GM06990 (cell line): ENCODE data around the gene CCDC28B.

Source experiments
- DNase-seq: peaks from one replicate; pipeline ENCODE4 v3.0.0-alpha.2; 2011; ENCODE audit not compliant: insufficient read length; ENCODE audit errors: extremely low read depth
- H3K27me3 ChIP-seq: replicated peaks from 2 replicates; pipeline ENCODE4 v1.6.0; 2011; ENCODE audit warnings: low read length; ENCODE audit not compliant: control insufficient read depth, insufficient read depth
- H3K36me3 ChIP-seq: 2 replicates; pipeline ENCODE4 v1.5.1; 2011; ENCODE audit warnings: low read length; ENCODE audit not compliant: control insufficient read depth, insufficient read depth
- H3K4me3 ChIP-seq: replicated peaks from 2 replicates; pipeline ENCODE4 v1.5.1; 2011; ENCODE audit warnings: low read depth, mild to moderate bottlenecking, control low read depth, low read length
- TF ChIP-seq, protein P1 (sequence below): IDR thresholded peaks from 2 replicates; pipeline ENCODE4 v1.5.1; 2011; ENCODE audit warnings: low read length, control low read depth, mild to moderate bottlenecking, inconsistent platforms; ENCODE audit not compliant: insufficient read depth, poor library complexity, severe bottlenecking

Gene CCDC28B

DNA sequence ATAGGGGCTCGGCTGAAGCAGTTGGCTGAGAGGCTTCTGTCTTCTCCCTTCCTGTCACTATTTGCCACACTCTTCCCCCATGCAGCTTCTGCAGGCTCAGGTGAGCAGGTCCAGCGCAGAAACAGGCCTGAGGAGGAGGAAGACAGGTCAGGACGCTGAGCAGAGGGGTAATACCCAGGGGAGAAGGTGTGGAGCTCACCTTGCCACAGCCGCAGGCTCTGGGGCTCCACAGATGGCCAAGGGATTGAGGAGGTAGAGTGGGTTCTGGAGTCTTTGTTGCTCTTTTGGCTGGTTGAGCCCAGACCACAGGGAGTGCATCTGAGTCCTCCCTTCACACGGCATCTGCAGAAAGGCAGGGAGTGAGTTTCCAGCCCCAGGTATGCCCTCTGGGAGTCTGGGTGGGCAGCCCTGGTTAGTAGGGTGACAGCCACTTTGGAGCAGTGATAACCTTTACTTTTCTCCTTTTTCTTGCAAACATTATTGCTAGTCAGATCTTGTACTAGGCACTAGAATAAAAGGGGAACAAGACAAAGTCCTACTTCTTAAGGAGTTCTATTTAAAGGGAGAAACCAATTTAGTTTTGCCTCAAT is 31.5 kb downstream of the CCDC28B start:
- peaks cover 19% of the 10 kb centered on the region for H3K36me3 ChIP-seq
- TF ChIP-seq, protein P1, sequence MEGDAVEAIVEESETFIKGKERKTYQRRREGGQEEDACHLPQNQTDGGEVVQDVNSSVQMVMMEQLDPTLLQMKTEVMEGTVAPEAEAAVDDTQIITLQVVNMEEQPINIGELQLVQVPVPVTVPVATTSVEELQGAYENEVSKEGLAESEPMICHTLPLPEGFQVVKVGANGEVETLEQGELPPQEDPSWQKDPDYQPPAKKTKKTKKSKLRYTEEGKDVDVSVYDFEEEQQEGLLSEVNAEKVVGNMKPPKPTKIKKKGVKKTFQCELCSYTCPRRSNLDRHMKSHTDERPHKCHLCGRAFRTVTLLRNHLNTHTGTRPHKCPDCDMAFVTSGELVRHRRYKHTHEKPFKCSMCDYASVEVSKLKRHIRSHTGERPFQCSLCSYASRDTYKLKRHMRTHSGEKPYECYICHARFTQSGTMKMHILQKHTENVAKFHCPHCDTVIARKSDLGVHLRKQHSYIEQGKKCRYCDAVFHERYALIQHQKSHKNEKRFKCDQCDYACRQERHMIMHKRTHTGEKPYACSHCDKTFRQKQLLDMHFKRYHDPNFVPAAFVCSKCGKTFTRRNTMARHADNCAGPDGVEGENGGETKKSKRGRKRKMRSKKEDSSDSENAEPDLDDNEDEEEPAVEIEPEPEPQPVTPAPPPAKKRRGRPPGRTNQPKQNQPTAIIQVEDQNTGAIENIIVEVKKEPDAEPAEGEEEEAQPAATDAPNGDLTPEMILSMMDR, result no peak

DNA sequence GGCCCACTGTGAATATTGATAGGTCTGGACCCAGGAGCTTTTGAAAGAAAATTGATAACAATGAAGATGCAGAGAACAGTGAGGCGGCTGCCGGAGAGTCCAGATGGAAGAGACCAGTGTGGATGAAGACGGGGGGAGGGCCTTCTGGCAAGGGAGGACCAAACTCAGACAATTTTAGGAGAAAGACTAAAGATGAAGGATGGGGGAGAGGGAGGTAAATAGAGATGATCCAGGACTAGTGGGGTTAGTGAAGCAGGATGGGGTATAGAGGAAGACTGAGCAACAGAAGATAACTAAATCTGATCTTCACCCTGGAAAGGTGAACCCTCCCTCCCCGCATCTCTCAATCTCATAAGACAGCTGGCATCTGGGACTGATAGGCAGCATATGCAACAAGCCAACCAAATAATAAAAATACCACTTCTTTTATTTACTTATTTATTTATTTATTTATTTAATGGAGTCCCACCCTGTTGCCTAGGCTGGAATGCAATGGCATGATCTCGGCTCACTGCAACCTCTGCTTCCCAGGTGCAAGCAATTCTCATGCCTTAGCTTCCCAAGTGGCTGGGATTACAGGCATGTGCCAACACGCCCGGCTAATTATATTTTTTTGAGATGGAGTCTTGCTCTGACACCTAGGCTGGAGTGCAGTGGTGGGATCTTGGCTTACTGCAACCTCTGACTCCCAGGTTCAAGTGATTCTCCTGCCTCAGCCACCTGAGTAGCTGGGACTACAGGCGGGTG is 32.3 kb downstream of the CCDC28B start:
- no peak for DNase-seq
- H3K27me3 ChIP-seq, result no peaks in the 10 kb centered on the region
- TF ChIP-seq, protein P1, result no peak
- no peak overlapping the region for H3K4me3 ChIP-seq
- peaks cover 19% of the 10 kb centered on the region for H3K36me3 ChIP-seq

More for the DNA sequence above, 31.5 kb downstream of the CCDC28B start:
- Histone ChIP-seq H3K27me3 (no peaks in the 10 kb centered on the region), H3K4me3 (no peak overlapping the region)
- no peak for DNase-seq

DNA sequence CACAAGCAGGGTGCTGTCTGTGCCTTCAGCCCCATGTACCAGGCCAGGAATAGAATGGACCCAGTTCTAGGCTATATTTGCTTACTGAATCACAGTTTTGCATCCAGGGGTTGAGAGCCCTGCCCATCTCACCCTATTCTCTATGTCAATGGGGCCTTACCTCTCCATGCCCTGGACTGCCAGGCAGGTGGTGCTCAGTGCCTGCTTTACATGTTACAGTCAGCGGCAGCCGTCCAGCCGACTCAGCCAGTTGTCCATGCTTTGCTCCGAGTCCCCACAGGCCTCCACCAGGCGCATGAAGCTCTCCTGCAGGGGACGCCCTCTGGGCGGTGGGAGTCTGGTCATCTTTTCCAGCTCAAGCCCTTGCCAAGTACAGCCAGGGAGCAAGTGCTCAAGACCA is 34.4 kb downstream of the CCDC28B start:
- Histone ChIP-seq H3K27me3 (no peaks in the 10 kb centered on the region), H3K36me3 (peaks cover 8% of the 10 kb centered on the region), H3K4me3 (no peak overlapping the region)
- no peak for DNase-seq
- TF ChIP-seq, protein P1, result no peak

DNA sequence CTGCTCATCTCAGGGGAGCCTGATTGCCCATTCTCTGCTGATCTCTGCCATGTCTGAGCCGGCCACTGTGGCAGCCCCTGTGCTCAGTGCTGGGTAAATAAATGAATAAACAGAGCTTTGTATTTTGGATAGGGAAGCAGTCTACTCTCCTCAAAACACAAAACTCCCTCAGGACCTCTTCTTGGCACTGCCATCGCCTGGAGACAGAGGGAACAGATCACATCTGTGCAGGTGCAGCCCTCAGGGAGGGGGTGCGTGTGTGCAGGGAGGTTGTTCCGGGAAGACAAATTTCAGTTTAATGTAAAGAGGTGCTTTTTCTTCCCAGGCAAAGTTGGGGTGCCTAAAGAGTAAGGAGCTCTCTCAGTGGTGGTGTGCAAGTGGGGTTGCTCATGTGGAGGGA is 38.9 kb downstream of the CCDC28B start:
- Histone ChIP-seq H3K36me3 (no peaks in the 10 kb centered on the region), H3K4me3 (no peak overlapping the region), H3K27me3 (no peaks in the 10 kb centered on the region)
- DNase-seq, result no peak
- TF ChIP-seq, protein P1, result no peak

DNA sequence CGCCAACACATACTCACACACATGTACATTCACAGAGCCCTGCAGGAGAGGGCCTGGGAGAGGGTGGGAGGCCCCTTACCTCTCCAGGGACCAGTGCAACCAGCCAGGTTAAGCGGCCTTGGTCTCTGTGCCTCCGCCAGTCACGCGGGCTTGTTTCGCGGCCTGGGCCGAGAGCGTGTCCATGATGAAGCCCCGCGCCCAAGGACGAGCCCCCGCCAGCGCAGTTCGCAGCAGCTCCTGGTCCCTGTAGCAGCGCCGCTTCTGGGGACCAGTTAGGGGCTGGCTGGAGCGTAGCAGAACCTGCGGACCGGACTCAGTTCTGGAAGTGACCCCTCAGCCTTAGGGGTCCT is 39.4 kb downstream of the CCDC28B start:
- TF ChIP-seq, protein P1, result no peak
- Histone ChIP-seq H3K4me3 (no peak overlapping the region), H3K36me3 (no peaks in the 10 kb centered on the region), H3K27me3 (no peaks in the 10 kb centered on the region)
- DNase-seq, result no peak
